HepG2 (cell line): ENCODE measurements around the gene DOK4. TPM values are rescaled to one million over a fixed set of nuclear protein-coding genes. Genes with fewer than 3 reads are reported as not detected.
A peak's percentile ranks its signal among the peaks of the same experiment; 100 is the strongest.

Experiments used
- ARNTL ChIP-seq: sonication (generic); formaldehyde crosslinking; IDR thresholded peaks from 2 replicates; pipeline ENCODE4 v1.4.0; 2020; ENCODE audit warnings: mild to moderate bottlenecking, missing genetic modification reagents
- CBFB ChIP-seq: sonication (generic); formaldehyde crosslinking; IDR thresholded peaks from 2 replicates; pipeline ENCODE4 v1.4.0; 2020; ENCODE audit warnings: missing genetic modification reagents
- EZH2 ChIP-seq: conservative IDR thresholded peaks from 2 replicates; pipeline ENCODE4 v1.6.1; 2012; ENCODE audit warnings: mild to moderate bottlenecking, low read depth, low read length, moderate library complexity
- ZBTB40 ChIP-seq, 2 experiments: fragments of 450-650 bp in 1 of 2; sonication (generic) in 1 of 2; formaldehyde crosslinking in 1 of 2; IDR thresholded peaks; 2 replicates each; pipeline versions ENCODE4 v1.6.1 to v1.8.0; 2016 to 2022; ENCODE audit warnings: antibody characterized with exemption in 1 of 2, mild to moderate bottlenecking in 1 of 2, missing genetic modification reagents in 1 of 2
- ZNF407 ChIP-seq: sonication (generic); formaldehyde crosslinking; IDR thresholded peaks from one replicate; pipeline ENCODE4 v1.5.1; 2020; ENCODE audit warnings: mild to moderate bottlenecking, missing genetic modification reagents; ENCODE audit errors: not compliant biosample characterization
- ZNF776 ChIP-seq: sonication (generic); formaldehyde crosslinking; IDR thresholded peaks from 2 replicates; pipeline ENCODE4 v1.4.0; 2020; ENCODE audit warnings: mild to moderate bottlenecking, missing genetic modification reagents
- polyA plus RNA-seq, 8 experiments: library from polyadenylated mRNA; depleted of rRNA in 3 of 8; stranded (reverse) in 7 of 8; unstranded in 1 of 8; fragments of >200 nt; fragmentation: Illumina TruSeq in 4 of 8; extraction: Trizol in 4 of 8; gene quantifications; 2 replicates each; pipeline versions ENCODE4 v1.2.1 to v1.2.3, GENCODE V29; 2011 to 2016; ENCODE audit warnings: low read depth in 4 of 8, missing spikeins in 1 of 8, mixed read lengths in 1 of 8; ENCODE audit not compliant: insufficient read depth in 1 of 8
- total RNA-seq, 5 experiments: library from RNA; depleted of rRNA; stranded (reverse); fragments of >200 nt; fragmentation: Illumina TruSeq; extraction: Trizol; gene quantifications; 2 replicates each; pipeline ENCODE4 v1.2.3, GENCODE V29; 2016; ENCODE audit warnings: low read depth in 1 of 5

The DOK4 gene
- total and polyA plus RNA-seq, 2 of the 13 experiments (the other 11 are each of a cell fraction or from before 2014, with no cell fraction given), result 52.7 to 70.0 TPM

- no peak for TF ChIP-seq ZBTB40 (IDR thresholded peaks at IDR 0.05)
- peak; percentile 79 for TF ChIP-seq ZBTB40 (CRISPR knock-in tag; IDR thresholded peaks at IDR 0.05)
- peak; percentile 96 for TF ChIP-seq ZNF407 (CRISPR knock-in tag)
- peak; percentile 64; the same call in 1 of the 2 replicates for TF ChIP-seq CBFB (CRISPR knock-in tag)
- peak; percentile 95 for TF ChIP-seq ZNF776 (CRISPR knock-in tag)
- TF ChIP-seq ARNTL (CRISPR knock-in tag), result peak; percentile 85
- no peak for TF ChIP-seq EZH2
Measured at GRCh38 chr16:57447186-57447962, 38.9 kb downstream of the DOK4 start, which contains the start of the genes CIAPIN1 and COQ9 (continued).
